NB4 (cell line): ENCODE data around the gene LRRK1.

Source experiments
- DNase-seq: peaks from one replicate; pipeline ENCODE4 v3.0.0; 2010; ENCODE audit warnings: low read depth
- H3K4me3 ChIP-seq: one replicate; pipeline ENCODE4 v1.5.1; 2011; ENCODE audit warnings: mild to moderate bottlenecking, low read depth, low read length, moderate library complexity
- MYC ChIP-seq: IDR thresholded peaks from 2 replicates; pipeline ENCODE4 v1.6.1; 2011; ENCODE audit warnings: low read depth, low read length
- POLR2A ChIP-seq: IDR thresholded peaks from 2 replicates; pipeline ENCODE4 v1.6.1; 2011; ENCODE audit warnings: mild to moderate bottlenecking; ENCODE audit not compliant: insufficient read length; ENCODE audit errors: extremely low read depth
- TF ChIP-seq, protein P1 (sequence below): IDR thresholded peaks from 2 replicates; pipeline ENCODE4 v1.6.1; 2011; ENCODE audit warnings: low read depth, low read length
- TF ChIP-seq, protein P2 (sequence below): IDR thresholded peaks from one replicate; pipeline ENCODE4 v1.5.1; 2012; ENCODE audit warnings: low read depth, low read length

The LRRK1 gene

DNA sequence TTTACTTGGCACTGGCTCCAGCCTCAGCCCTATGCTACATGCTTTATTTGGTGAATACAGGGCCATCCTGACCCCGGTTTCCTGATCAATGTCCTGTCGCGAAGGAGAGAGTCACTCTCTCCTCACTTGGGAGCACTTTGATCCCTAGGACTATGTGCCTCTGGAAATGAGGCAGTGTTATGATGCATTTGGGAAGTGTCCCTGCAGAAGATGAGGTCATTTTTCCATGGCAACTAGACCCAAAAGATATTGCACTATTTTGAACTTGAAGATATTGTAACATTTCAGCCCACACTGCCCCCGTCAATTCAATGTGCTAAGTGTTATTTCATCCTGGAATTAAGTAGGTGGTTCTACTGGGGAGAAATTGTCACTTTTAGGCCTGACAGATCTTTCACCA, 68.0 kb downstream of the LRRK1 start:
- TF ChIP-seq MYC: no peak
- TF ChIP-seq POLR2A: no peak
- TF ChIP-seq, protein P1, sequence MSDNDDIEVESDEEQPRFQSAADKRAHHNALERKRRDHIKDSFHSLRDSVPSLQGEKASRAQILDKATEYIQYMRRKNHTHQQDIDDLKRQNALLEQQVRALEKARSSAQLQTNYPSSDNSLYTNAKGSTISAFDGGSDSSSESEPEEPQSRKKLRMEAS: no peak
- TF ChIP-seq, protein P2, sequence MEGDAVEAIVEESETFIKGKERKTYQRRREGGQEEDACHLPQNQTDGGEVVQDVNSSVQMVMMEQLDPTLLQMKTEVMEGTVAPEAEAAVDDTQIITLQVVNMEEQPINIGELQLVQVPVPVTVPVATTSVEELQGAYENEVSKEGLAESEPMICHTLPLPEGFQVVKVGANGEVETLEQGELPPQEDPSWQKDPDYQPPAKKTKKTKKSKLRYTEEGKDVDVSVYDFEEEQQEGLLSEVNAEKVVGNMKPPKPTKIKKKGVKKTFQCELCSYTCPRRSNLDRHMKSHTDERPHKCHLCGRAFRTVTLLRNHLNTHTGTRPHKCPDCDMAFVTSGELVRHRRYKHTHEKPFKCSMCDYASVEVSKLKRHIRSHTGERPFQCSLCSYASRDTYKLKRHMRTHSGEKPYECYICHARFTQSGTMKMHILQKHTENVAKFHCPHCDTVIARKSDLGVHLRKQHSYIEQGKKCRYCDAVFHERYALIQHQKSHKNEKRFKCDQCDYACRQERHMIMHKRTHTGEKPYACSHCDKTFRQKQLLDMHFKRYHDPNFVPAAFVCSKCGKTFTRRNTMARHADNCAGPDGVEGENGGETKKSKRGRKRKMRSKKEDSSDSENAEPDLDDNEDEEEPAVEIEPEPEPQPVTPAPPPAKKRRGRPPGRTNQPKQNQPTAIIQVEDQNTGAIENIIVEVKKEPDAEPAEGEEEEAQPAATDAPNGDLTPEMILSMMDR: no peak
- DNase-seq: no peak
- H3K4me3 ChIP-seq: no peak overlapping the region

DNA sequence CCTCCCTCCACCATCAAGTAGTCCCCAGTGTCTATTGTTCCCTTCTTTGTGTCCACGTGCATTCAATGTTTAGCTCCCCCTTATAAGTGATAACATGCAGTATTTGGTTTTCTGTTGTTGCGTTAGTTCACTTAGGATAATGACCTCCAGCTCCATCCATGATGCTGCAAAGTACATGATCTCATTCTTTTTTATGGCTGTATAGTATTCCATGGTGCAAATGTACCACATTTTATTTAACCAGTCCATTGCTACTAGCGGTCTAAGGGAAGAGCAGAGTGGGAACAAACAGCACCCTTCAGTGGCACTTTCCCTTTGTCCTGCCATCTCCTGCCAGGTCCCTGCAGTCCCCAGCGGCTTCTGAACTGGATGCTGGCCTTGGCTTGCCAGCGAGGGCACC, 69.1 kb downstream of the LRRK1 start:
- TF ChIP-seq, protein P1: no peak
- H3K4me3 ChIP-seq: no peak overlapping the region
- no peak for DNase-seq

DNA sequence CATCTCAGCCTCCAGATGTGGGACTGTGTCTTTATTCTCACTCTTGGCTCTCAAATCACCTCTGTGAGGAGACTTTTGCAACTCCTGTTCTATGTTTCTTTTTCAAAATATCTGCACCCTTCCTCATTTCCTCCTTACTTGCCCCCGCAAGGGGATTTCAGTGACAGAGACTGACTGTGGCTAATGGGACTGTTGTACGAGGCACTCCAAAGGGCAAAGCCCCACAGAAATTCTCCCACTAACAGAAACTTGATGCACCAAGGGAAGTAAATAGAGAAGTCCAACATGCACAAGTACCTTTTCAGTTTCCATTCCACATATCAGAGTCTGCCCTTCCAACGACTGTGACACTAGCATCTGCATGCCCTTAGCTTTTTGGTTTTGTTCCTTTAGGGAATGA, 69.7 kb downstream of the LRRK1 start:
- no peak for DNase-seq
- no peak overlapping the region for H3K4me3 ChIP-seq

DNA sequence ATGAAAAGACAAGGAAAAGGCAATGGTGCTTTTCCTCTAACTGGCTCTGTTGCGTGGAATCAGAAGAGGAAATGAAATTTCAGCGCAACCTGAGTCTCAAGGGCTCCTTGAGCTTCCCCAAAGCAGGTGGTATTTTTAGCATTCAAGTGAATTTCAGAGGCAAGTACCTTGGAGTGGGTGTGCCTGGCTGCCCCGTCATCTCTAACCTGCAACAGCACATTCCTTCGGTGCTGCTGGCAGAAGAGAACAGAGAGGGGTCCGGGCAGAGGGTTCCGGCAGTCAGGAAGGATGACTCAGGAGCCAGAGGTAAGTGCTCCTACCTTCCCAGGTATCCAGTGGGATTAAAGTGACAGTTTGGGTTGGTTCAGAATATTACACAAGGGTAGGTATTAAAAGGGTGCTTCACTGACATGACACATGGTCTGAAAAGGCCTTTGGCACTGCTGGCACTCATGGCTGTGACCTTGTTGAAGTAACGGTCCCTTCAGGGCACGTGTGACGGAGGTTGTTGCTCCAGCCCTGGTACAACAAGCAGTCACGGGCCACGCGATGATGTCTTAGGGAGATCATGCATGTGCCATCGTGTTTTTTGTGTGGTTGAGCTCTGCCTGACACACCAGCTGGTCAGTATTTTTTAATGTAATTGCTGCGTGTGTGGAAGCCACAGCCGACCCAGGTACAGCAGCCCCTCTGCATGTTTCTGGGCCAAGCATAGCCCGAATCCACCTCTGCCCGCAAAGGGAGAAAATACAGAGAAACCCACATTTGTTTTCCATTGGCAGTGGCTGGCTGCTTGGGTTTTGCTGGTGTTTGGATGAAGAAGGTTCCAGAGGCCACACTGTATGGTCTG, 75.7 kb downstream of the LRRK1 start:
- DNase-seq: no peak
- H3K4me3 ChIP-seq: no peak overlapping the region
- TF ChIP-seq POLR2A: no peak
- TF ChIP-seq, protein P1: no peak
- TF ChIP-seq MYC: no peak
- TF ChIP-seq, protein P2: no peak

More for the DNA sequence above, 69.7 kb downstream of the LRRK1 start:
- no peak for TF ChIP-seq MYC
- TF ChIP-seq, protein P1: no peak
- TF ChIP-seq, protein P2: no peak
- no peak for TF ChIP-seq POLR2A

DNA sequence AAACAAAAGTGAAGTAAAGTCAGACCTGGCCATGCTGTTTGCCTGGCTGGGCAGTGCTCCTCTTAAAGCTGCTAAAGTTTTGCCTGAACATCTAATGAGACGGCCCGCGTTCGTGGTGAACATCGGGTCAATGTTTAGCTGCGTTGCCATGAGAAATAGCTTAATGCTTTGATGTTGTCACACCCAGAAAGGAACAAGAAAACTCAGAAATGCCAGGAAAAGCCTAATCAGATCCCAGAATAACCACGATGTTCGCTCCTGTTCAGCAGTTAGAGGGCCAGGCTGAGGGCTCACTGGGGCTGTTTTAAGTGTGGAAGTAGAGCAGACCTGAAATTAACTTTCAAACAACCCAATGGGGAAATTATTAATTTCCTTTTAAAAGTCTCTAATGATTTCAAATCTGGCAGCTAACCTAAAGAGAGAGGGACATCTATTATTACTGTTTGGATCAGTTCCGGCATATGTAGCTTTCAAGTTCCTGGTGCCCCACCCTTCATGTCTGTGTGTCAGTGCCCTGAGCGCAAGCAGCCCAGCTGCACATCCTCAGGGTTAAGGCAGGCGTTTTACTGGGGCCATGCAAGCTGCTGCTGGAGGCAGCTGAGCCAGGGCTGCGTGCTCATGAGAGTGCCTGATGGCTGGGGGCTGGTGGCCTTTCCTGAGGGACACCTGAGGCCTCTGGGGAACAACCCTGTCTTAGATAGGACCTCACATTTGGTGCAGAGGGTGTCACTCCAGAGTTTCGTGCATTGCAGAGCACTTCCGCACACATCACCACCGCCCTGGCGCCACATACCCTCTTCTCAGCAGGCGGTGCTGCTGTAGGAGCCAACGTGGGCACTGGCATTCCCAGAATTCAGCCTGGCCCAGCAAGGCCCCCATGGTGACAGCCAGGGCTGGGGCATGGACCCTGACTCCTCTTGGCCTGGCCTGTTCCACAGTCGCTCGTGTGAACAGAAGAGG, 76.6 kb downstream of the LRRK1 start:
- TF ChIP-seq, protein P1: no peak
- TF ChIP-seq POLR2A: no peak
- TF ChIP-seq MYC: no peak
- TF ChIP-seq, protein P2: no peak
- DNase-seq: no peak

DNA sequence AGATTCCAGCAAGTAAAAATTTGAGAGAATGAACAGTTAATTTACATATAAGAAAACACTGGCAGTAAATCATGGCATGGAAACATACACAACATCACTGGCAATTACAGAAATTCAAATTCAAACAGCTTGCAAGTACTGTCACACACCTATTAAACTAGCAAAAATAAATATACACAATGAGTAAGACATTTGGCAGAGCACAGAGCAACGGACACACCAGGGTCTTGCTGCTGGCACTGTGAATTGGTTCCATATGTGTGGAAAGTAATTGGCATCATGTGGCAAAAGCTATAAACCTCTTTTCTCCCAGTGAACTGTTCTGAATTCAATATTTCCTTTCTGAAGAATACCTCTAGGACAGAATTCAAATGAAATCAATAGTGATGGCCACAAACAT, 78.3 kb downstream of the LRRK1 start:
- no peak for DNase-seq
- TF ChIP-seq, protein P2: no peak
- TF ChIP-seq MYC (no peak), POLR2A (no peak)
- TF ChIP-seq, protein P1: no peak
- no peak overlapping the region for H3K4me3 ChIP-seq

More for the DNA sequence above, 76.6 kb downstream of the LRRK1 start:
- no peak overlapping the region for H3K4me3 ChIP-seq
